Smooth muscle cell of the brain vasculature (primary cell): ENCODE results near the gene PSMD10.
A peak's percentile ranks its signal among the peaks of the same experiment; 100 is the strongest.

Source experiments
- DNase-seq: peaks from one replicate; pipeline ENCODE4 v3.0.0-alpha.2; 2012; ENCODE audit warnings: low read depth, low spot score

The PSMD10 gene, protein sequence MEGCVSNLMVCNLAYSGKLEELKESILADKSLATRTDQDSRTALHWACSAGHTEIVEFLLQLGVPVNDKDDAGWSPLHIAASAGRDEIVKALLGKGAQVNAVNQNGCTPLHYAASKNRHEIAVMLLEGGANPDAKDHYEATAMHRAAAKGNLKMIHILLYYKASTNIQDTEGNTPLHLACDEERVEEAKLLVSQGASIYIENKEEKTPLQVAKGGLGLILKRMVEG

DNA sequence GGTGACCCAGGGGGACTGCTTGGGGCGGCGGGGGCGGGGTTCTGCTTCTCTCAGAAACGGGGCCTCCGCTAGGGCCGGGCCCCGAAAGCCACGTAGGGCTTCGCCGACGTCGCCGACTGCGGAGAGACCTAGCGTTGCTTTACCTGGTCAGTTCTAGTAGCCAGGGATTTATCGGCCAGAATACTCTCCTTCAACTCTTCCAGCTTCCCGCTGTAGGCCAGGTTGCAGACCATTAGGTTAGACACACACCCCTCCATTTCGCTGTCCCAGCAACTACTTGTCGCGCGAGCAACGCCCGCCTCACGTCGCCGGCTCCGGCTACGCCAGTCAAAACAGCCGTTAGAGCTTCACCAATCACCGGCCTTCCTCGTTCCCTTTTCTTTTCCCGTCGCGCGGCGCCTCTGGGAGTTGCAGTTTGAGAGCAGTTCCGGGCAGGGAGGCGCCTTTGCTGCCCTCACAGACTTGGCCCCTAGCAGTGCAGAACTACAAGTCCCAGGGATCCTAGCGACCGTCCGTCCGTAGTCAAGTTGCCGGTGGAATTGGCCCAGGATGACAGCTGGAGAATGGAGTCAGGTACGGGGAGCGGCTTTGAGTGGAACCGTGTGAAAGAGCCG is at the start of gene PSMD10, which contains the start of gene ATG4A:
Gene PSMD10, minus strand, starts transcription at position 279 of the 614 bp plus-strand sequence. Its CDS starts 22 bp downstream, at position 257.
Gene ATG4A, plus strand, starts transcription at position 515 of the 614 bp plus-strand sequence. Its CDS starts 49 bp downstream, at position 564.
- peak; percentile 85 for DNase-seq

DNA sequence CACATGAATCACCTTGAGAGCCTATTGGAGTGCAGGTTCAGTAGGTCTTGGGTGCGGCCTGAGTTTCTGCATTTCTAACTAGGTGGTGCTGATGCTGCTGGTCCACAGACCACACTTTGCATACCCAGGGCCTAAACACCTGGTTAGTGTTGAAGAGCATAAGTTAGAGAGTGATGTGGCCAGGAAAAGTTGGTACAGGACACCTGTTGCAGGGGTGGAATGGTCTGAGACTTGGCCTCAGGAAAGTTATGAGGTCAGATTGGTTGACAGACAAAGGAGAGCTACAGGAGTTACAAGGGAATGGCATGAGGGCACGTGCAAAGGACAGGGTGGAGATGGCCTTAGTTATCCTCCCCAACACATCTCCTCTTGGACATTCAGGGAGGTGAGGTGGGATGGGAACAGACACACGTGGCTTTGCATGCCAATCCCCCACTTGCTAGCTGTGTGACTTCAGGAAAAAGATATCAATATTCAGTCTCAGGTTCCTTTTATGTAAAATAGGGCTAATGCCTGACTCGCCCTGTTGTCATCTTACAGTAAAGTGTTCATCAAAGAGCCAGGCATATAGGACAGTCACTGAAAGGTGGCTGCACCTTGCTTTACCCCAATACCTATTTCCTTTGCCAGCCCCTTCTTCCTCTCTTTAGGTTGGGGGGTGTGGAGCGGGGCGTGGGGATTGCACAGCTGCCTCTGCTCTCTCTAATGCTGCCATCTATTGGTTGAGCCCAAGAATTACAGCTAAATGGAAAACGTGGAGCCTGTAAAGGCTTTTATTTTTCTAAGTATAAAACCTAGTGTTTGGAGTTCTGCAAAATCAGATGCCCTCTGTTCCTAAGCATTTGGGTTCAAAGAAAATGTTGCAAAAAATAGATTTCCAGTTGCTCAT is 47.7 kb upstream of the PSMD10 start:
- no peak for DNase-seq

DNA sequence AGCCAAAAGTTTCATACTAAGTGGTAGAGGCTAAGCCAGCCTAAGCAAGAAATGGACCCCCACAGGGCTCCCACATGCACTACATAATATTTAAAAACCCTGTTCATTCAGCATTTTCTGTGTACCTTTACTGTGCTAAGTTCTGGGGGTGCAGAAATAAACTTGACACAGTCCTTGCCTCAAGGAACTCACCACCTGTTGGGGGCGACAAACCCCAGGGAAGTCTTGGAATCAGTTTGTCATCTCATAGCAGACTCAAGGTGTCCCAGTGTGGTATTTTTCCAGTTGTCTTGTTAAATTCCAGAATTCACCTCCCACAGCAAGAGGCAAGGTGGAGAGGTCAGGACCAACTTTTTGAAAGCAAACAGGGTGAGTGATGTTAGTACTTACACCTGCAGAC is 43.4 kb upstream of the PSMD10 start:
- no peak for DNase-seq

DNA sequence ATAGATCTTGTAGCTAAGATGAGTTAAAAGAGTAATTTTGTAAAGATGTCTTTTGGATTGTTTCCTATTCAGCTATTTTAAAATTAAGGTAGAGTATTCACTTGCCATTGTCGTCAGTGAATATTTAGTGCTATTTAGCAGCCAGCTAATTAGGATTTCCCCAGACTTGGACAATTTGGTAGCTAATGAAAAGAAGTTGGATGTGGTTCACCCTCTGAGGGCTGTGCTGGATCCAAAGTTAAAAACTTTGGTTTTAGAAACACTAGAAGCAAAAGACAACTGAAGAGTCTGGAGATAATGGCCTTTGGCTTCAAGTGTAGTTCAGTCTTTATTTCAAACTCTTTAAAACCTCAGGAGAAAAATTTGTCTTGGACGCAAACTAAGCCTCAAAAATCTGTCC is 41.5 kb upstream of the PSMD10 start:
- DNase-seq = no peak

- DNase-seq = no peak
Measured at GRCh38 chrX:108132034-108132433, 40.7 kb upstream of the PSMD10 start.

- DNase-seq = no peak
Measured at GRCh38 chrX:108131471-108131870, 40.1 kb upstream of the PSMD10 start.

GRCh38 chrX:108130889-108131288 is 39.5 kb upstream of the PSMD10 start:
- no peak for DNase-seq

DNA sequence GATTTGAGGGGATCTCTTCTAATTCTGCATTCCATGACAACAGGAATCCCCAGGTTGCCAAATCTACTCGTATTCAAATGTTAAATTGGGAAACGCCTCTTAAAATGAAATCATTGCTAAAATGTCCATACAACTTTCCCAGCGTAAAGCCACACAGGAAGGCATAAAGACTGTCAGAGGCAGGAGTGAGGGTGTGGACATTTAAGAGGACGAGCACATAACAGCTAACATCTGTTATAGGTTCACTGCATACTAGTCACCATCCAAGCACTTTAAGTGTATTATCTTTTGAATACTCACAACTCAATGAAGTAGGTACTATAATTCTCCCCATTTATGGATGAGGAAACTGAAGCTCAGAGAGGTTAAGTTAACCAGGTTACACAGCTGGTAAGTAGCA is 35.8 kb upstream of the PSMD10 start:
- DNase-seq = no peak

GRCh38 chrX:108126661-108127060 is 35.3 kb upstream of the PSMD10 start:
- DNase-seq = no peak

DNA sequence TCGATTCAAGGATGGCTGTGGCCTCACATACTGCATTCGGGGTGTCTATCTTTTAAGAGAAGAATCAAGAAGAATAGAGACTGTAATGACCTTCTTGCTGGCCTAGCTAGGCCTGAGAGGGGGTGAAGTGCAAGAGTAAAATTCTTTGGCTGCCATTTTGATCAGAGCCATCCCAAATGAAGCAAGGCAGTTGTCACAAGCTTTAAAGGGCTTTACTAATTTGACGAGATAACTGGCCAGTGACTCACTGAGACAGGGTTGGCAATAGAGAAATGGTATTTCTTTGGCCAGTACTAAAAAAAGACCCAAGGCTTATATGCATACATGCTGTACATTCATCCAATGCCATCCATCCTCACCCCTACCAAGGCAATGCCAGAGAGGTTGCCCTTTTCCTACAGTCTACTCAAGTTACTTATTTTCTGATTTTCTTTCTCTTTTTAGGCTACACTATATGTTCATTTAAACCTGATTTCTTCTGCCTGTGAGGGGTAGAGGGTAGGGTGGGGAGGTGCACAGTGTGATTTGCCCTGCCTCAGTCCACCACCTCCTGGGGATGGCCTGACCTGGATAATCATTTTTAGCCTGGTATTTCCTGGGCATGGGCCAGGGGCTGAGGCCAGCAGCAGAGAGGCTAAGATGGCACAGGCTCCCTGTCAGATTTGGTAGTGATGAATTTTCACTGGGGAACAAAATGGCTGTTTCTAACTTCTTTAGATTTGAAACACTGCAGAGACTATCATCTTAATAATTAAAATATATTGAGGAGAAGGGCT is 32.4 kb upstream of the PSMD10 start:
- no peak for DNase-seq

DNA sequence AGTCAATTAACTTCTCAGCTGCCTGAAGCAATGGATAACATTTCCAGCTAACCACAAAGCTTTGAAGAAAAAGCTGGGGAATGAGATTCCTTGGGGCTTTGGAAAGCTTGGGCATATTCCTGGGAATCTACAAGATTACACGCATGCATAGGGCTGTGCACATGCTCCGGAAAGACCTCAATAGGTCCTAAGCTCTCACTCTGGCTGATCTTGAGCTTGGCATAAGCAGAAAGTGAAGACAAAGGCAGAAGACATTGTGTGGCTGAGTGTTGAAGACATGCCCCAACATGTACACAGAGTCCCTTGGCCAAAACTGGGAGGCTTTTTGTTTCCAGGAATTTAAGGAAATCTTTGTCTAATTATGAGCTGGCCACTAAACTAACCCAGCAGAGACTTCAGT is 31.4 kb upstream of the PSMD10 start:
- DNase-seq = no peak

- no peak for DNase-seq
Measured at GRCh38 chrX:108121291-108121690, 29.9 kb upstream of the PSMD10 start.

- DNase-seq = no peak
Measured at GRCh38 chrX:108117988-108118387, 26.6 kb upstream of the PSMD10 start.

DNA sequence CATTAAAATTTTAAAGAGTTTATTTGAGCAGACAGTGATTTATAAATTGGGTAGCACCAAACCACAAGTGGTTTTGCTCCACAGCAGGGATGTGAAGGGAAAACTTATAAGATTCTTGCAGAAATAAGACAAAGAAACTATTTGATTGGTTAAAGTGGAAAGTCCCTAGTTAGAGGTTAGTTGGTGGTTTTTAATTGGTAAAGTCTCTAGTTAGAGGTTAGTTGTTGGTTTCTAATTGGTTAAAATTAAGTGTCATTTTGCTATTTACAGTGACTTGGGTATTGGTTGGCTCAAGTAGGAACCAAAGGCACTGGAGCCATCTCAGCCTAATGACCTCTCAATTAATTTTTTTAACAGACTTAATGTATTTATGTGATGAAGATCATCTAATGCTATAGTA is 23.2 kb upstream of the PSMD10 start:
- no peak for DNase-seq

GRCh38 chrX:108105473-108105872 is 14.1 kb upstream of the PSMD10 start:
- DNase-seq = no peak

GRCh38 chrX:108097380-108097779 is 6.0 kb upstream of the PSMD10 start:
- no peak for DNase-seq

GRCh38 chrX:108091878-108092291 is 543 bp upstream of the PSMD10 start:
- DNase-seq = no peak

GRCh38 chrX:108090491-108091263 is 665 bp downstream of the PSMD10 start:
- DNase-seq = no peak

DNA sequence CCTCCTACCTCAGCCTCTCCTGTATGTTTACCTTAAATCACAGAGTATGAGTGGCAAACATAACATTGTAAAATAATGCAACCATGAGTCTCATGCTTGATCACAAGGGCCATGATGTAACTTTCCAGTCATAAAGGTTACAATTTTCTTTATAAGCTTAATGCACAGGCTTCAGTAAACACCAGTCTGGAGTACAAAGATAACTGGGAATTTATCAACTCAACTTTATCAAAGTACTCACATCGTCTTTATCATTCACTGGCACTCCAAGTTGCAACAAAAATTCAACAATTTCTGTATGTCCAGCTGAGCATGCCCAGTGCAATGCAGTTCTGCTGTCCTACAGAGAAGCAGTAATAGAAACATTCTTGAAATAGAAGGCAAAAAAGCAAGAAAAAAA is 2.8 kb downstream of the PSMD10 start:
- DNase-seq = no peak

DNA sequence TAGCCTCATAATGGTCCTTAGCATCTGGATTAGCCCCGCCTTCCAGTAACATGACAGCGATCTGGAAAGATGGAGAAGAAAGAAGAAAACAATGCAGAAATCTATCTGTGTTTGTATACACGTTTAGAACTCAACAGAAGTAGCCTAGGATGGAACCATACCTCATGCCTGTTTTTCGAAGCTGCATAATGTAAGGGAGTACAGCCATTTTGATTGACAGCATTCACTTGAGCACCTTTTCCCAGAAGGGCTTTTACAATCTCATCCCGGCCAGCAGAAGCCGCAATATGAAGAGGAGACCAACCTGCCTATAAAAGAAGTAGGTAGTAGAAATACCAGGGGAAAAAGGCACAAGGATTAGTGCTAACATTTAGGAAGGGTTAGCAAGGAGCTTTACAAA is 3.5 kb downstream of the PSMD10 start:
- DNase-seq = no peak

DNA sequence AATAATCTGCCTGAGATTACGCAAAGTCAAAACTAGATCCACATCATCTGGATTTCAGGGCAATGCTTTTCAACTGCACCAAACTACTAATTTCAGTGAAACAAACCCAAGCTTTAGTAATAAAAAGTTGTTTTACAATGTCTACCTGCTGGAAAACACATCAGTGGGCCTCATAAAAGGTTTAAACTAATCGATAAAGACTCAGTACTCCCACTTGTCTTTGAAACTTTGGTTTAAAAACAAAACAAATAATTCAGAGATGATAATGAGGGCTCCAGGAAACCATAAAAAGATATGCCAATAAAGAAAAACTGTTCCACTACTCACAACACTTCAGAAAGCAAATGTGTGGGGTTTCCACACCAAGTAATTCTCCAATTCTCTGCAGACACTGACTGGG is 10.2 kb downstream of the PSMD10 start:
- no peak for DNase-seq
